ENCODE data around the gene RPL41. TPM values are rescaled to one million over a fixed set of nuclear protein-coding genes. Genes with fewer than 3 reads are reported as not detected.
A peak's percentile ranks its signal among the peaks of the same experiment; 100 is the strongest.

Gene RPL41
- total RNA-seq, 3 donors from 2014 or later: 3,675 to 5,580 (median 4,429) TPM

DNA sequence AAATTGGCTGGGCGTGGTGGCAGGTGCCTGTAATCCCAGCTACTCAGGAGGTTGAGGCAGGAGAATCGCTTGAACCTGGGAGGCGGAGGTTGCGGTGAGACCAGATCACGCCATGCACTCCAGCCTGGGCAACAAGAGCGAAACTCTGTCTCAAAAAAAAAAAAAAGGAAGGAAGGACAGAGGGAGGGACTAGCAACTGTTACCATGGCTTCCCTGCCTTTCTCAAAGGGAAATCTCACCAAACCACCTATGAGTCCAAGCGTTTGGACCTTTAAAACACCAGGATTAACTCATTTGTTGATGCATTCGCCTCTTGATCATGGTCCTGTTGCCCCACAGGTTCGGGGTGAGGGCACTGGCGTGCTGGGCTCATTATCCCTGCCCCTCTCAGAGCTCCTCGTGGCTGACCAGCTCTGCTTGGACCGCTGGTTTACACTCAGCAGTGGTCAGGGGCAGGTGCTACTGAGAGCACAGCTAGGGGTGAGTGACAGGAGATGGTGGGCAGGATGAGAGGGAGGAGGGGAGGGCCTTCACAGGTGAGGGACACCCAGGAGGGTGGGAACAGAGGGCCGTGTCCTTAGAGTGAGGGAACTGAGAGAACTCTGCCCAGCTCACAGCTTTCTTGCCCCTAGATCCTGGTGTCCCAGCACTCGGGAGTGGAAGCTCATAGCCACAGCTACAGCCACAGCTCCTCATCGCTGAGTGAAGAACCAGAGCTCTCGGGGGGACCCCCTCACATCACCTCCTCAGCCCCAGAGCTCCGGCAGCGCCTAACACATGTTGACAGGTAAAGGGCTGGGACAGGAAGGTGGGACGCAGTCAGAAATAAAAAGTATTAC lies 25.7 kb downstream of the RPL41 start:
- DNase-seq (ENCODE audit: low spot score in 2 of 2): no peak
- H3K27me3 ChIP-seq: no peaks in the 10 kb centered on the region
- H3K9me3 ChIP-seq: no peaks in the 10 kb centered on the region
- peak overlapping the region in 1 of 2 donors; percentile 45 for H3K27ac ChIP-seq
- TF ChIP-seq POLR2AphosphoS5 (IDR thresholded peaks at IDR 0.05) (no peak), POLR2A (IDR thresholded peaks at IDR 0.05) (no peak)
- TF ChIP-seq, protein P1, sequence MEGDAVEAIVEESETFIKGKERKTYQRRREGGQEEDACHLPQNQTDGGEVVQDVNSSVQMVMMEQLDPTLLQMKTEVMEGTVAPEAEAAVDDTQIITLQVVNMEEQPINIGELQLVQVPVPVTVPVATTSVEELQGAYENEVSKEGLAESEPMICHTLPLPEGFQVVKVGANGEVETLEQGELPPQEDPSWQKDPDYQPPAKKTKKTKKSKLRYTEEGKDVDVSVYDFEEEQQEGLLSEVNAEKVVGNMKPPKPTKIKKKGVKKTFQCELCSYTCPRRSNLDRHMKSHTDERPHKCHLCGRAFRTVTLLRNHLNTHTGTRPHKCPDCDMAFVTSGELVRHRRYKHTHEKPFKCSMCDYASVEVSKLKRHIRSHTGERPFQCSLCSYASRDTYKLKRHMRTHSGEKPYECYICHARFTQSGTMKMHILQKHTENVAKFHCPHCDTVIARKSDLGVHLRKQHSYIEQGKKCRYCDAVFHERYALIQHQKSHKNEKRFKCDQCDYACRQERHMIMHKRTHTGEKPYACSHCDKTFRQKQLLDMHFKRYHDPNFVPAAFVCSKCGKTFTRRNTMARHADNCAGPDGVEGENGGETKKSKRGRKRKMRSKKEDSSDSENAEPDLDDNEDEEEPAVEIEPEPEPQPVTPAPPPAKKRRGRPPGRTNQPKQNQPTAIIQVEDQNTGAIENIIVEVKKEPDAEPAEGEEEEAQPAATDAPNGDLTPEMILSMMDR (IDR thresholded peaks at IDR 0.05): no peak
- no peaks in the 10 kb centered on the region for H3K4me1 ChIP-seq
- H3K36me3 ChIP-seq: peaks cover 9% of the 10 kb centered on the region
- no peak overlapping the region for H3K4me3 ChIP-seq
- intact Hi-C loops (cut with DNase I; ENCODE audit: low total_unique reads): no loop called here

- H3K27ac ChIP-seq: peak overlapping the region; percentile 45 to 72
- no peaks in the 10 kb centered on the region for H3K9me3 ChIP-seq
- TF ChIP-seq POLR2A (IDR thresholded peaks at IDR 0.05) (no peak), POLR2AphosphoS5 (IDR thresholded peaks at IDR 0.05) (no peak)
- TF ChIP-seq, protein P1 (IDR thresholded peaks at IDR 0.05): no peak
- intact Hi-C loops (cut with DNase I; ENCODE audit: low total_unique reads): no loop called here
- H3K4me1 ChIP-seq: no peaks in the 10 kb centered on the region
- no peak overlapping the region for H3K4me3 ChIP-seq
- H3K36me3 ChIP-seq: peaks cover 9% of the 10 kb centered on the region
- H3K27me3 ChIP-seq: no peaks in the 10 kb centered on the region
- no peak for DNase-seq (ENCODE audit: low spot score in 2 of 2)
Measured at GRCh38 chr12:56143217-56143616, 26.8 kb downstream of the RPL41 start.

DNA sequence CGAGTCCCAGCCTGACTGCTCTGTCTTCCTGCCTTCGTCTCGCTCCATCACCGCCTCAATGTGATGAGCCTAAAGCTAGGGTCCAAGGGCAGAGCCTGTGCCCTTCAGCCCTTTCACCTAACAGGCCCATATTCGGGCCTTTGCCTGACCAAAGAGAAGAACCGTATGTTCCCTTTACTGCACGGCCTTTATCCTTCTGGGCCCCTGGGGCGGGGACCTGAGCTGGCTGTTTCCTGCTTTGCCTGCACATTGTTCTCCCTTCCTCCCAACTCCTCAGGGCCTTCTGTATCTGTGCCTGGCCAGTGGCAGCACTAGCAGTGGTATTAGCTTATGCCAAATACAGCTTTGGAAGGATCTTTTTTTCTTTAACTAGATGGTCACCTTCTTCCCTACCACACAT lies 27.4 kb downstream of the RPL41 start:
- peak overlapping the region; percentile 45 to 72 for H3K27ac ChIP-seq
- intact Hi-C loops (cut with DNase I; ENCODE audit: low total_unique reads): no loop called here
- TF ChIP-seq, protein P1 (IDR thresholded peaks at IDR 0.05): no peak
- peak in 1 of 3 donors; percentile 47 for TF ChIP-seq POLR2AphosphoS5 (IDR thresholded peaks at IDR 0.05)
- H3K9me3 ChIP-seq: no peaks in the 10 kb centered on the region
- H3K4me3 ChIP-seq: no peak overlapping the region
- H3K36me3 ChIP-seq: peaks cover 9% of the 10 kb centered on the region
- no peaks in the 10 kb centered on the region for H3K27me3 ChIP-seq
- no peaks in the 10 kb centered on the region for H3K4me1 ChIP-seq
- no peak for DNase-seq (ENCODE audit: low spot score in 2 of 2)

DNA sequence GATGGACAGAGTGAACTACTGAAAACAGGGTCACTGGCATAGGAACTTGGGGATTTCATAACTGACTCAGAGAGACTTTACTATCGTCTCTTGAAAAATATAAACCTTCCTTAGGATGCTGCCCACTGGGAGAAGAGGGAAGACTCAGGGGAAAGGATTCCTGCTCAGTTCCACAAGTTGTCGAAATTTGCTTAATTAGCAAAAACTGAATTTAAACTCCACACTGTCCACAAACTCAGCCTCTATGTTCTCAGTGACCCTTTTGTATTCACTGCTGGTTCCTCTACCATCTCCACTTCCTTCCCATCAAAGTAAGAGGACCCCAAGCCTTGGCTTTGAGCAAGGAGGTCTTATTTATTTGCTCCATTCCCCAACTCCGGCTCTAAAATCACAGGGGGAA lies 28.8 kb downstream of the RPL41 start:
- Histone ChIP-seq H3K4me3 (no peak overlapping the region), H3K4me1 (no peaks in the 10 kb centered on the region), H3K27me3 (no peaks in the 10 kb centered on the region), H3K9me3 (no peaks in the 10 kb centered on the region), H3K27ac (peak overlapping the region in 1 of 2 donors; percentile 14), H3K36me3 (peaks cover 9% of the 10 kb centered on the region)
- intact Hi-C loops (cut with DNase I; ENCODE audit: low total_unique reads): no loop called here
- TF ChIP-seq POLR2A (IDR thresholded peaks at IDR 0.05): no peak
- TF ChIP-seq, protein P1 (IDR thresholded peaks at IDR 0.05): no peak
- no peak for TF ChIP-seq POLR2AphosphoS5 (IDR thresholded peaks at IDR 0.05)
- no peak for DNase-seq (ENCODE audit: low spot score in 2 of 2)
